ENCODE results near the gene MB21D2.

DNA sequence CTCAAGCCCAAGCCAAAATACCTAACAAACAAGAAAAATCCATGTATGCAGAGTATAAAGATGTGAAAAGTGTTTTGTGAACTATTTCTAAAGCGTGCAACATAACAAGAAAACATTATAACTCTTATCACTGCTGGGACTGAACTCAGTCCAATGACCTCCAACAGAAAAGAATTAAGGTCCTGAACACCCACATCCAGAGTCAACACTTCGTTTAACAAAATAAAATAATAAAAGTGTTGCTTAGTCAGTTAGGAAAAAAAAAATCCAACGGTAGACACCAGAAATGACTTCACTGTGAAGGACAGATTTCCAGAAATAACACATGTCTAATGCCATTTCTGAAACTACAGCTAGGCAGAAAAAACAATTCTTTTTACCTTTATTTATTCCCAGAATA lies 28.0 kb downstream of the MB21D2 start:
- TF ChIP-seq, protein P1, sequence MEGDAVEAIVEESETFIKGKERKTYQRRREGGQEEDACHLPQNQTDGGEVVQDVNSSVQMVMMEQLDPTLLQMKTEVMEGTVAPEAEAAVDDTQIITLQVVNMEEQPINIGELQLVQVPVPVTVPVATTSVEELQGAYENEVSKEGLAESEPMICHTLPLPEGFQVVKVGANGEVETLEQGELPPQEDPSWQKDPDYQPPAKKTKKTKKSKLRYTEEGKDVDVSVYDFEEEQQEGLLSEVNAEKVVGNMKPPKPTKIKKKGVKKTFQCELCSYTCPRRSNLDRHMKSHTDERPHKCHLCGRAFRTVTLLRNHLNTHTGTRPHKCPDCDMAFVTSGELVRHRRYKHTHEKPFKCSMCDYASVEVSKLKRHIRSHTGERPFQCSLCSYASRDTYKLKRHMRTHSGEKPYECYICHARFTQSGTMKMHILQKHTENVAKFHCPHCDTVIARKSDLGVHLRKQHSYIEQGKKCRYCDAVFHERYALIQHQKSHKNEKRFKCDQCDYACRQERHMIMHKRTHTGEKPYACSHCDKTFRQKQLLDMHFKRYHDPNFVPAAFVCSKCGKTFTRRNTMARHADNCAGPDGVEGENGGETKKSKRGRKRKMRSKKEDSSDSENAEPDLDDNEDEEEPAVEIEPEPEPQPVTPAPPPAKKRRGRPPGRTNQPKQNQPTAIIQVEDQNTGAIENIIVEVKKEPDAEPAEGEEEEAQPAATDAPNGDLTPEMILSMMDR (IDR thresholded peaks at IDR 0.05) = no peak
- no peak for TF ChIP-seq POLR2A (IDR thresholded peaks at IDR 0.05)
